ENCODE results near the gene IFI30.
A peak's percentile ranks its signal among the peaks of the same experiment; 100 is the strongest.

Gene IFI30

GRCh38 chr19:18173572-18174288 is at the start of gene IFI30:
Gene IFI30 (plus strand): TSS chr19:18173813. CDS start chr19:18173842, 29 bp downstream.
- peak; percentile 71 for DNase-seq

GRCh38 chr19:18123819-18124218 is 49.8 kb upstream of the IFI30 start:
- DNase-seq, result no peak

GRCh38 chr19:18126097-18126496 is 47.5 kb upstream of the IFI30 start:
- DNase-seq, result no peak

- peak; percentile 34 for DNase-seq
Measured at GRCh38 chr19:18128044-18128443, 45.6 kb upstream of the IFI30 start.

GRCh38 chr19:18128805-18129204 is 44.8 kb upstream of the IFI30 start:
- DNase-seq, result no peak

- DNase-seq, result no peak
Measured at GRCh38 chr19:18130523-18131242, 42.9 kb upstream of the IFI30 start.

GRCh38 chr19:18131841-18132596 is 41.6 kb upstream of the IFI30 start:
- DNase-seq, result no peak

GRCh38 chr19:18135712-18136584 is 37.7 kb upstream of the IFI30 start:
- no peak for DNase-seq

GRCh38 chr19:18137242-18137641 is 36.4 kb upstream of the IFI30 start:
- no peak for DNase-seq

GRCh38 chr19:18137657-18138339 is 35.8 kb upstream of the IFI30 start:
- DNase-seq, result no peak

GRCh38 chr19:18140473-18140872 is 33.1 kb upstream of the IFI30 start:
- DNase-seq, result no peak

- DNase-seq, result no peak
Measured at GRCh38 chr19:18141031-18141430, 32.6 kb upstream of the IFI30 start.

GRCh38 chr19:18143902-18144301 is 29.7 kb upstream of the IFI30 start:
- no peak for DNase-seq

GRCh38 chr19:18144361-18144760 is 29.3 kb upstream of the IFI30 start:
- DNase-seq, result no peak

- no peak for DNase-seq
Measured at GRCh38 chr19:18144906-18145305, 28.7 kb upstream of the IFI30 start.

GRCh38 chr19:18145391-18145999 is 28.1 kb upstream of the IFI30 start:
- no peak for DNase-seq

GRCh38 chr19:18147396-18147795 is 26.2 kb upstream of the IFI30 start:
- no peak for DNase-seq

GRCh38 chr19:18149596-18149975 is 24.0 kb upstream of the IFI30 start:
- no peak for DNase-seq

- no peak for DNase-seq
Measured at GRCh38 chr19:18150776-18151624, 22.6 kb upstream of the IFI30 start.

GRCh38 chr19:18152442-18152816 is 21.2 kb upstream of the IFI30 start:
- peak; percentile 98 for DNase-seq

All from CD4-positive, alpha-beta T cell treated with Interleukin-12 subunit alpha and Interleukin-12 subunit beta, for 1 hour (primary cell).